Limb (tissue), 2 donors: ENCODE measurements around the gene ACE.

Experiments
- DNase-seq, 2 donors: peaks; one replicate each; pipeline ENCODE4 v3.0.0-alpha.2; 2016; ENCODE audit errors: extremely low spot score in 2 of 2

ACE gene

GRCh38 chr17:63474586-63475460 is 2.0 kb upstream of the ACE start:
- DNase-seq = no peak

- peak in 1 of 2 donors; percentile 23 for DNase-seq
Measured at GRCh38 chr17:63475491-63476412, 1.1 kb upstream of the ACE start.

GRCh38 chr17:63476459-63476853 is 405 bp upstream of the ACE start:
- peak in 1 of 2 donors; percentile 50 for DNase-seq

GRCh38 chr17:63477480-63478440 is 899 bp downstream of the ACE start:
- DNase-seq = no peak

- peak; percentile 46 to 68 for DNase-seq
Measured at GRCh38 chr17:63478814-63479494, 2.1 kb downstream of the ACE start.

- DNase-seq = no peak
Measured at GRCh38 chr17:63479495-63480184, 2.8 kb downstream of the ACE start.

GRCh38 chr17:63480192-63480784 is 3.4 kb downstream of the ACE start:
- no peak for DNase-seq

GRCh38 chr17:63480826-63481487 is 4.1 kb downstream of the ACE start:
- no peak for DNase-seq

- no peak for DNase-seq
Measured at GRCh38 chr17:63481488-63481870, 4.6 kb downstream of the ACE start.

- no peak for DNase-seq
Measured at GRCh38 chr17:63482509-63482908, 5.6 kb downstream of the ACE start.

- DNase-seq = no peak
Measured at GRCh38 chr17:63483038-63483437, 6.2 kb downstream of the ACE start.

GRCh38 chr17:63483655-63484575 is 7.1 kb downstream of the ACE start:
- DNase-seq = no peak

- DNase-seq = no peak
Measured at GRCh38 chr17:63486317-63487013, 9.6 kb downstream of the ACE start.

GRCh38 chr17:63487014-63487339 is 10.1 kb downstream of the ACE start:
- DNase-seq = no peak

- no peak for DNase-seq
Measured at GRCh38 chr17:63488851-63489250, 12.0 kb downstream of the ACE start.

GRCh38 chr17:63489291-63489690 is 12.4 kb downstream of the ACE start:
- DNase-seq = no peak

- no peak for DNase-seq
Measured at GRCh38 chr17:63490329-63490728, 13.5 kb downstream of the ACE start.
